Muscle layer of colon (tissue), 2 donors: ENCODE measurements around the gene RRAD.

Experiments
- H3K27ac ChIP-seq: one replicate; pipeline ENCODE4 v1.7.0; 2013; ENCODE audit warnings: low read depth, mild to moderate bottlenecking, low read length, moderate library complexity
- H3K27me3 ChIP-seq, 2 donors: one replicate each; pipeline ENCODE4 v1.7.0; 2013; ENCODE audit warnings: low read length in 2 of 2, mild to moderate bottlenecking in 2 of 2; ENCODE audit not compliant: insufficient read depth in 2 of 2, control insufficient read depth in 1 of 2
- H3K36me3 ChIP-seq: one replicate; pipeline ENCODE4 v1.7.0; 2013; ENCODE audit warnings: mild to moderate bottlenecking, low read length; ENCODE audit not compliant: insufficient read depth
- H3K4me1 ChIP-seq: one replicate; pipeline ENCODE4 v1.7.0; 2013; ENCODE audit warnings: mild to moderate bottlenecking, low read length; ENCODE audit not compliant: insufficient read depth
- H3K4me3 ChIP-seq, 2 donors: one replicate each; pipeline ENCODE4 v1.7.0; 2013; ENCODE audit warnings: low read length in 2 of 2, low read depth in 1 of 2, mild to moderate bottlenecking in 1 of 2, moderate library complexity in 1 of 2
- H3K9ac ChIP-seq: one replicate; pipeline ENCODE4 v1.7.0; 2013; ENCODE audit warnings: low read length
- H3K9me3 ChIP-seq: one replicate; pipeline ENCODE4 v1.7.0; 2013; ENCODE audit warnings: mild to moderate bottlenecking, low read length
- donor health status: abdominal sarcoma.
- donor health status: Adenocarcinoma of cecum.

The RRAD gene

GRCh38 chr16:66919569-66920298, 5.6 kb downstream of the RRAD start:
- no peaks in the 10 kb centered on the region for H3K9me3 ChIP-seq
- H3K4me1 ChIP-seq = peaks cover 15% of the 10 kb centered on the region
- no peaks in the 10 kb centered on the region for H3K27me3 ChIP-seq
- no peak overlapping the region for H3K4me3 ChIP-seq
- H3K9ac ChIP-seq = no peak overlapping the region
- H3K36me3 ChIP-seq = no peaks in the 10 kb centered on the region
- H3K27ac ChIP-seq = no peak overlapping the region

GRCh38 chr16:66918803-66919568, 6.3 kb downstream of the RRAD start, which contains the start of gene CDH16:
Gene CDH16 (minus strand): TSS chr16:66918885. CDS start chr16:66918065, 820 bp downstream.
- no peaks in the 10 kb centered on the region for H3K9me3 ChIP-seq
- peaks cover 12% of the 10 kb centered on the region for H3K4me1 ChIP-seq
- H3K36me3 ChIP-seq = no peaks in the 10 kb centered on the region
- no peak within 1 kb of the TSS for H3K4me3 ChIP-seq
- no peak within 1 kb of the TSS for H3K9ac ChIP-seq
- no peaks in the 10 kb centered on the region for H3K27me3 ChIP-seq
- no peak within 1 kb of the TSS for H3K27ac ChIP-seq

GRCh38 chr16:66918355-66918754, 7.0 kb downstream of the RRAD start:
- Histone ChIP-seq H3K9me3 (no peaks in the 10 kb centered on the region), H3K4me1 (peaks cover 6% of the 10 kb centered on the region), H3K36me3 (no peaks in the 10 kb centered on the region), H3K27me3 (no peaks in the 10 kb centered on the region), H3K9ac (no peak overlapping the region), H3K4me3 (no peak overlapping the region), H3K27ac (no peak overlapping the region)

DNA sequence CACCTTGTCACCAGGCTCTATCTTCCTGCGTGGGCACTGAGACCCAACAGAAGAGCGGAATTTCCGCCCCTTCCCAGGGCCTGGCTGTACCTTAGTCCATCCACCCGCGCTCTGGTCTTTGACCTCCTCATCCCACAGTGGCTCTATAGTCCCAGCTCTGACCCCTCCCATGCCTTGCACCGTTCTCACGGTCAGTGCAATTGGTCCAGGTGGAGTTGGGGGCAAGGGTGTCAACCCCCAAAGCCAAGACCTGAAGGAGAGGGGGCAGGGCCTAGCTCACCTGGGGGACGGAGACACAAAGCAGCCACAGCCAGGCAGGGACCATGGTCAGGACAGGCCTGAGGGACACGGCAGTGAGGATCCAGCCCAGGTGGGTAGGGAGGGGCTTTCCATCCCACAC, 7.6 kb downstream of the RRAD start:
- Histone ChIP-seq H3K4me3 (no peak overlapping the region), H3K36me3 (no peaks in the 10 kb centered on the region), H3K27me3 (no peaks in the 10 kb centered on the region), H3K9ac (no peak overlapping the region), H3K4me1 (no peaks in the 10 kb centered on the region), H3K9me3 (no peaks in the 10 kb centered on the region), H3K27ac (no peak overlapping the region)

GRCh38 chr16:66916518-66916917, 8.8 kb downstream of the RRAD start:
- H3K36me3 ChIP-seq = no peaks in the 10 kb centered on the region
- H3K4me3 ChIP-seq = no peak overlapping the region
- no peaks in the 10 kb centered on the region for H3K4me1 ChIP-seq
- no peaks in the 10 kb centered on the region for H3K27me3 ChIP-seq
- no peak overlapping the region for H3K27ac ChIP-seq
- H3K9ac ChIP-seq = no peak overlapping the region
- no peaks in the 10 kb centered on the region for H3K9me3 ChIP-seq

GRCh38 chr16:66915041-66915440, 10.3 kb downstream of the RRAD start:
- Histone ChIP-seq H3K4me1 (no peaks in the 10 kb centered on the region), H3K9ac (no peak overlapping the region), H3K27me3 (no peaks in the 10 kb centered on the region), H3K36me3 (no peaks in the 10 kb centered on the region), H3K27ac (no peak overlapping the region), H3K4me3 (no peak overlapping the region), H3K9me3 (no peaks in the 10 kb centered on the region)

GRCh38 chr16:66914541-66914940, 10.8 kb downstream of the RRAD start:
- no peaks in the 10 kb centered on the region for H3K36me3 ChIP-seq
- H3K27me3 ChIP-seq = no peaks in the 10 kb centered on the region
- no peak overlapping the region for H3K9ac ChIP-seq
- H3K27ac ChIP-seq = no peak overlapping the region
- no peaks in the 10 kb centered on the region for H3K4me1 ChIP-seq
- no peak overlapping the region for H3K4me3 ChIP-seq
- H3K9me3 ChIP-seq = no peaks in the 10 kb centered on the region

- Histone ChIP-seq H3K27me3 (no peaks in the 10 kb centered on the region), H3K4me3 (no peak overlapping the region), H3K36me3 (no peaks in the 10 kb centered on the region), H3K9me3 (no peaks in the 10 kb centered on the region), H3K27ac (no peak overlapping the region), H3K9ac (no peak overlapping the region), H3K4me1 (no peaks in the 10 kb centered on the region)
These were observed 11.6 kb downstream of the RRAD start for GRCh38 chr16:66913711-66914110.

DNA sequence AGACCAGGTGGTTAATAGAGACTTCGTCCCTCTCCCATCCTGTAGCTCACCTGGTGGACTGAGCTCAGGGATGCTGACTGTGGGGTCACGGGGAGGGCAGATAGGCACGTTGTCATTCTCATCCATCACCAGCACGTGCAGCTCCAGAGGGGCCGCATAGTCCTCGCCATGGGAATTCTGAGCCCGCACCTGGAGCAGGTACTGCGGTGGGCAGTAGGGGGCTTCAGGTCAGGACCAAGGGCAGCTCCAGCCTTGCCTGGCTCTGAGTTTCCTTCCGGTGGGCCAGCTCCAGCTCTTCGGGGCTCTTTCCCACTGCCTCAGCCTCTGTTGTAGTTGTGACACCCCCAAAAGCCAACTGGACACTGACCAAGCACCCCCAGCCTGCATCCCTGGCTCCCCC, 12.3 kb downstream of the RRAD start:
- no peaks in the 10 kb centered on the region for H3K27me3 ChIP-seq
- no peak overlapping the region for H3K4me3 ChIP-seq
- no peak overlapping the region for H3K27ac ChIP-seq
- no peaks in the 10 kb centered on the region for H3K4me1 ChIP-seq
- no peaks in the 10 kb centered on the region for H3K9me3 ChIP-seq
- no peak overlapping the region for H3K9ac ChIP-seq
- no peaks in the 10 kb centered on the region for H3K36me3 ChIP-seq

- no peak overlapping the region for H3K27ac ChIP-seq
- no peaks in the 10 kb centered on the region for H3K36me3 ChIP-seq
- no peak overlapping the region for H3K4me3 ChIP-seq
- no peaks in the 10 kb centered on the region for H3K9me3 ChIP-seq
- H3K4me1 ChIP-seq = no peaks in the 10 kb centered on the region
- no peaks in the 10 kb centered on the region for H3K27me3 ChIP-seq
- H3K9ac ChIP-seq = no peak overlapping the region
These were observed 13.5 kb downstream of the RRAD start for GRCh38 chr16:66911801-66912200.

DNA sequence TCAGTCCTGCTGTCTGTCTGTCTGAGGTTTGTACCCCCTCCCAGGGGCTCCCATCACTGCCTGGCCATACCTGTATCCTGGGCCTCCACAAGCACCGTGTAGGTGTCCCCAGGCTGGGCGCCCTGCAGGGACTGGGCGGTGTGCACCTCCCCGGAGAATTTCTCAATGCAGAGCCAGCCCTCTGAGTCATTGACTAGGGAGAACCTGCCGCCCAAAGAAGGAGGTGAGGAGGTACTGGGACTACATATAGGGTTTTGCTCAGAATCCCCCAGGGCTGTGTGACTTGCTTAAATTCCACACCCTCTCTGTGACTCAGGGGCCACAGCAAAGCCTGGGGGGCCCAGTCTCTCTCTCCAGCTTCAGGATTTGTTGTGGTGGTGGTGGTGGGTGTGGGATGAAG, 14.2 kb downstream of the RRAD start:
- H3K4me1 ChIP-seq = peaks cover 1% of the 10 kb centered on the region
- no peak overlapping the region for H3K9ac ChIP-seq
- no peaks in the 10 kb centered on the region for H3K36me3 ChIP-seq
- H3K27me3 ChIP-seq = no peaks in the 10 kb centered on the region
- H3K4me3 ChIP-seq = no peak overlapping the region
- H3K9me3 ChIP-seq = no peaks in the 10 kb centered on the region
- no peak overlapping the region for H3K27ac ChIP-seq
